ENCODE results near the gene DNAJC4. TPM values are rescaled to one million over a fixed set of nuclear protein-coding genes. Genes with fewer than 3 reads are reported as not detected.

DNAJC4 gene
- total RNA-seq, 6 experiments from 2014 or later: 14.6 to 27.6 (median 21.4) TPM

- H3K4me1 ChIP-seq: peaks cover 0 to 4% (median 1%) of the 10 kb centered on the region in 4 donors
- H3K27me3 ChIP-seq: no peaks in the 10 kb centered on the region
- no peak overlapping the region for H3K27ac ChIP-seq
- no peaks in the 10 kb centered on the region for H3K9me3 ChIP-seq
- no peak overlapping the region for H3K4me3 ChIP-seq
- H3K36me3 ChIP-seq: peaks cover 0 to 14% (median 2%) of the 10 kb centered on the region in 4 donors
- 89% methylated on average over 7 of the region's 8 CpGs for WGBS (ENCODE audit: insufficient coverage, low coverage, low lambda C conversion rate, missing lambda C conversion rate)
- DNase-seq: no peak
- intact Hi-C loops (cut with DNase I): no loop called here
- TF ChIP-seq POLR2A (IDR thresholded peaks at IDR 0.05): no peak
- no peak for ATAC-seq
These were observed 48.3 kb downstream of the DNAJC4 start for GRCh38 chr11:64278576-64279190.

GRCh38 chr11:64281957-64282770 lies 51.8 kb downstream of the DNAJC4 start:
- ATAC-seq: no peak
- TF ChIP-seq POLR2A (IDR thresholded peaks at IDR 0.05): no peak
- TF ChIP-seq CTCF (IDR thresholded peaks at IDR 0.05): no peak
- 94% methylated on average over 22 of the region's 22 CpGs for WGBS (ENCODE audit: insufficient coverage, low coverage, low lambda C conversion rate, missing lambda C conversion rate)
- Histone ChIP-seq H3K4me3 (no peak overlapping the region), H3K27ac (no peak overlapping the region), H3K27me3 (no peaks in the 10 kb centered on the region), H3K36me3 (peaks cover 0 to 8% (median 0%) of the 10 kb centered on the region in 4 donors), H3K9me3 (no peaks in the 10 kb centered on the region), H3K4me1 (peaks cover 0 to 12% (median 6%) of the 10 kb centered on the region in 4 donors)
- no peak for DNase-seq
- intact Hi-C loops (cut with DNase I): no loop called here

GRCh38 chr11:64283092-64283491 lies 52.7 kb downstream of the DNAJC4 start:
- Histone ChIP-seq H3K4me1 (peaks cover 0 to 12% (median 6%) of the 10 kb centered on the region in 4 donors), H3K4me3 (no peak overlapping the region), H3K27me3 (no peaks in the 10 kb centered on the region), H3K27ac (no peak overlapping the region), H3K9me3 (no peaks in the 10 kb centered on the region), H3K36me3 (peaks cover 0 to 4% (median 0%) of the 10 kb centered on the region in 4 donors)
- intact Hi-C loops (cut with DNase I): no loop called here
- DNase-seq (no peak), ATAC-seq (no peak)
- TF ChIP-seq CTCF (IDR thresholded peaks at IDR 0.05) (no peak), POLR2A (IDR thresholded peaks at IDR 0.05) (no peak)
- WGBS (ENCODE audit: insufficient coverage, low coverage, low lambda C conversion rate, missing lambda C conversion rate): 100% methylated on average over 3 of the region's 3 CpGs

Other genes with a start within 250 kb of the DNAJC4 start
- 10 to 100 TPM; 23.2 to 35.3 (median 24.7) TPM for gene OTUB1, start 244.1 kb upstream of the DNAJC4 start, total RNA-seq
- under 1 TPM in 1 of 6 experiments, not detected in 5; 0.12 TPM for gene FLRT1, start 194.6 kb upstream of the DNAJC4 start, total RNA-seq
- 100 to 1,000 TPM in 1 of 6 experiments, 10 to 100 TPM in 5; 12.3 to 219 (median 27.8) TPM for gene MACROD1, start 64.4 kb upstream of the DNAJC4 start, total RNA-seq
- gene STIP1, start 44.4 kb upstream of the DNAJC4 start, total RNA-seq: 100 to 1,000 TPM in 1 of 6 experiments, 10 to 100 TPM in 5; 27.6 to 110 (median 59.4) TPM
- gene FERMT3, start 23.8 kb upstream of the DNAJC4 start, total RNA-seq: 10 to 100 TPM in 1 of 6 experiments, 1 to 10 TPM in 5; 5.1 to 17.3 (median 8.1) TPM
- 10 to 100 TPM; 13.5 to 29.6 (median 18.9) TPM for gene TRPT1, start 4.4 kb upstream of the DNAJC4 start, total RNA-seq
- 10 to 100 TPM; 23.2 to 46.7 (median 32.1) TPM for gene NUDT22, start 4.3 kb upstream of the DNAJC4 start, total RNA-seq
- gene VEGFB, start 4.0 kb downstream of the DNAJC4 start, total RNA-seq: 10 to 100 TPM in 5 of 6 experiments, 1 to 10 TPM in 1; 7.5 to 33.2 (median 16.6) TPM
- 100 to 1,000 TPM in 1 of 6 experiments, 10 to 100 TPM in 5; 49.4 to 108 (median 66.7) TPM for gene FKBP2, start 10.5 kb downstream of the DNAJC4 start, total RNA-seq
- gene PPP1R14B, start 16.4 kb downstream of the DNAJC4 start, total RNA-seq: 10 to 100 TPM; 34.1 to 90.3 (median 49.7) TPM
- gene PLCB3, start 21.0 kb downstream of the DNAJC4 start, total RNA-seq: 1 to 10 TPM; 5.4 to 8.0 (median 6.7) TPM
- gene BAD, start 54.1 kb downstream of the DNAJC4 start, total RNA-seq: 10 to 100 TPM; 22.0 to 53.8 (median 26.0) TPM
- 10 to 100 TPM; 13.0 to 21.9 (median 17.8) TPM for gene GPR137, start 55.3 kb downstream of the DNAJC4 start, total RNA-seq
- not detected for gene KCNK4, start 60.8 kb downstream of the DNAJC4 start, total RNA-seq
- gene CATSPERZ, start 69.8 kb downstream of the DNAJC4 start, total RNA-seq: not detected
- 10 to 100 TPM; 28.5 to 82.6 (median 47.7) TPM for gene ESRRA, start 75.0 kb downstream of the DNAJC4 start, total RNA-seq
- gene TRMT112, start 87.0 kb downstream of the DNAJC4 start, total RNA-seq: 100 to 1,000 TPM in 2 of 6 experiments, 10 to 100 TPM in 4; 58.0 to 122 (median 85.3) TPM
- gene PRDX5, start 87.6 kb downstream of the DNAJC4 start, total RNA-seq: 100 to 1,000 TPM in 2 of 6 experiments, 10 to 100 TPM in 4; 84.0 to 172 (median 89.3) TPM
- gene CCDC88B, start 109.7 kb downstream of the DNAJC4 start, total RNA-seq: 10 to 100 TPM in 1 of 6 experiments, 1 to 10 TPM in 5; 2.4 to 10.6 (median 4.9) TPM
- gene RPS6KA4, start 128.6 kb downstream of the DNAJC4 start, total RNA-seq: 10 to 100 TPM in 3 of 6 experiments, 1 to 10 TPM in 3; 6.6 to 17.9 (median 10.3) TPM